RCC 7860 (cell line): ENCODE measurements around the gene NAALADL2.
"Not testable (repeated sequence)": the region's sequence is repeated elsewhere in the genome, so short reads cannot be mapped to it uniquely, and the experiment has no call there.

Source experiments
- DNase-seq: peaks from one replicate; pipeline ENCODE4 v3.0.0-alpha.2; 2015; ENCODE audit warnings: low spot score
- FAIRE-seq: peaks from 2 replicates; lab custom pipeline; 2012; peaks lifted over from hg19 to GRCh38; lab: Jason Lieb, UNC

NAALADL2 gene

DNA sequence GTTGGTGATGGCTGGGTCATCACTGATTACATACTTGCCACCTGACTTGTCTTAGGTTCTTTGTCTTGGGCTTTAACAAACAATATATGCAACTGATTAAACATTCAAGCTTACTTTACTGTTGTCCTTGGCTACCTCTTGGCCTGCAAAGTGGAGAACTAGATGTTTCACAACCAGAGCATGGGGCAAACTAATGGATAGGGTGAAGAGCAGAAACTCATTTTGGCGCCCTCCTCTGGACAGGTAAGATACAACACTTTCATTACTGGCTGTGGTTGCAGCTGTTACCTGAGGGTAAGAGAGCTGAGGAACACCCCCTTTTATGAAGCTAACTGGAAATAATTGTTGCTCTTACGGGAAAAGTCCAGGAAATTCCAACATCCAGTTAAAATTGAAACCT lies 262.1 kb downstream of the NAALADL2 start:
- no peak for DNase-seq
- FAIRE-seq, result no peak

DNA sequence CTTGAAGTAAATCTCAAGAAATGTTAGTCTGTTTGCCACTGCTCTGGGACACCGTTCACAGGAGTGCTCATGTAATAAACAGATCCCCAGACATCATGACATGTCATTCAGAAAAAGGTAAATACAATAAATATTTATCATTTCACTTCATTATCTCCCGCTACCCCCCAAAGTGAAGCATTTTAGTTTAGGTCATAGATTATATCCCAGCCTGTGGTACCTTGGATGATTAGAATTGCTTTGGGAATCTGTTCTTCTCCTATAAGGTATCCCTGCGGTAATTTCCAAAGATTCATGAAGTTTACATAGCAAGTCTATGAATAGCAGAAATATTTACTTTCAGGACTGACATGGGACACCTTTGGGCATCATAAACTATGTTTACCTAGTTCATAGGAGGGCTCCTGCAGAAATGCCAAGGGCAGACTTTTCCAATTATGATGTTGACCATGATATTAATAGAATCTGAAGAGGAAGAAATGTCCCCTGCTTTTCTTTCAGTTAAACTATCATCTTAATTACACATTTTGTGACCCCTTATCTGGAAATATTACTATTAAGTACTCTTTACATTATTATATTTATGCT lies 268.0 kb downstream of the NAALADL2 start:
- DNase-seq, result no peak
- no peak for FAIRE-seq

DNA sequence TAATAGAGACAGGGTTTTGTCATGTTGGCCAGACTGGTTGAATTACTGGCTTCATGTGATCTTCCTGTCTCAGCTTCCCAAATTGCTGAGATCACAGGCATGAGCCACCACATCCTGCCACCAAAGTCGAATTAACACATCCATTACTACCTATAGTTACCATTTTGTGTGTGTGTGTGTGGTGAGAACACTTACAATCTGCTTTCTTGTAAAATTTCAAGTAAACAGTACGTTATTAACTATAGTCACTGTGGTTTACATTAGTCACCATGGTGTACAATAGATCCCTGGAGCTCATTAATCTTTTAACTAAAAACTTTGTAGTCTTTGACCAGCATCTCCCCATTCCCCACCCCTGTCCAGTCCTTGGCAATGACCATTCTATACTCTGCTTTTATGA lies 270.0 kb downstream of the NAALADL2 start:
- FAIRE-seq, result no peak
- DNase-seq, result no peak

- no peak for FAIRE-seq
Observed at GRCh38 chr3:175129571-175129970, 270.4 kb downstream of the NAALADL2 start.

GRCh38 chr3:175131866-175132265 lies 272.7 kb downstream of the NAALADL2 start:
- DNase-seq, FAIRE-seq: not testable (repeated sequence)

More at GRCh38 chr3:175129571-175129970, 270.4 kb downstream of the NAALADL2 start:
- DNase-seq, result no peak

DNA sequence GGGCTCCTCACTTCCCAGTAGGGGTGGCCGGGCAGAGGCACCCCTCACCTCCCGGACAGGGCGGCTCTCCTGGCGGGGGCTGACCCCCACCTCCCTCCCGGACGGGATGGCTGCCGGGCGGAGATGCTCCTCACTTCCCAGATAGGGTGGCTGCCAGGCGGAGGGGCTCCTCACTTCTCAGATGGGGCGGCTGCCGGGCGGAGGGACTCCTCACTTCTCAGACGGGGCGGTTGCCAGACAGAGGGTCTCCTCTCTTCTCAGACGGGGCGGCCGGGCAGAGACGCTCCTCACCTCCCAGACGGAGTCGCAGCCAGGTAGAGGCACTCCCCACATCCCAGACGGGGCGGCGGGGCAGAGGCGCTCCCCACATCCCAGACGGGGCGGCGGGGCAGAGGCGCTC lies 273.6 kb downstream of the NAALADL2 start:
- not testable (repeated sequence) for DNase-seq, FAIRE-seq

DNA sequence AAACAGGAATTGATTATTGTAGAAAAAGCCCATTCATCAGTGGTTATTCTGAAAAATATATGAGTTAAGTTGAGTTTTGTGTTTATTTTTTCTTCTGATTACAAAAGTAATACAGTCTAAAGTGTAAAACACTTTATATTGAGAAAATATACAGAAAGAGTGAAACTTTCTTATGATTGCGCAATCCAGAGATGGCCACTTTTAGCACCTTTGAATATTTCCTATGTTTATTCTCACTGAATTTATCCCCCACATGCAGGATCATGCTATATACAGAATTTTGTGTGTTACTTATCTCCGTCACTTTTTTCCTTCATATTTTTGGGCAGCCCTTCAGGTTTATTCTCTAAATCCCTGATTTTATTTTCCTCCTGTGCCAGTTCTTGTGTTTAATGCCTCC lies 285.2 kb downstream of the NAALADL2 start:
- DNase-seq, result no peak
- no peak for FAIRE-seq

DNA sequence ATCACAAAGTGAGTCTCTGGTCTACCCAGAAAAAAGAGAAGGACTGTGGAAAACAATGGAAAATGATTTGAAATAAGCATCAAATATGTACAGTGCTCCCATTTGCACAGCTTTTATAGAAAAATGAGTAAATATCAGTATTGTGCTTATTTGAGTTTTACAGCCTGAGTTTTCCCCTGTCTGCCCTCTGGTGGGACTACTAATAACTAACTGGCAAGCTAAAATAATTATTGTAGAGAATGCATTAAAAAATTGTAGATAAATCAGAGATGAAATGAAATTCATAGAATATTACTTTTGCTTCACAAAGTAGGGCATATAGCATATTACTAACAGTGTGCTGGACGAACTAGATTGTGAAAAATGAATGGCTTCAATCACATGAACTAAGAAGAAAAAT lies 287.1 kb downstream of the NAALADL2 start:
- FAIRE-seq (no peak), DNase-seq (no peak)

- DNase-seq, result no peak
- FAIRE-seq, result no peak
Observed at GRCh38 chr3:175149675-175150074, 290.5 kb downstream of the NAALADL2 start.

- FAIRE-seq (no peak), DNase-seq (no peak)
Observed at GRCh38 chr3:175150812-175151401, 291.8 kb downstream of the NAALADL2 start.

DNA sequence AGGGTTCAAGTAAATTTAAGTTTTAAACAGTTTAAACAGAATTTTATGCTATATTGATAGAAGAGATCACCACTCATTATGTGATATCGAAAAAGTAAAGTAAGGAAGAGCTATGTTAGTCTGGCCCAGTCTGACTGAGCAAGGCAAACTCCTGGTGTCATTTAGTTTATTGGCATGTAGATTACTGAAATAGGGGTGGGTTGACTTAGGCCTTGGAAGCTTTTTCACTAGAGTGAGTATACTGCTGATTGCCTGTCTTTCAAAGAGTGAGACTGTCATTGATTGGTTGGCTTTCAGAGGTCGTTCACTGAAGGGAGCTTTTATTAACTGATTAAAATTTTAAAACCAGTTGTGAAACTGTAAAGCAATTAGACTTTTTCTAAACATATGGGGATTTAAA lies 294.5 kb downstream of the NAALADL2 start:
- DNase-seq (no peak), FAIRE-seq (no peak)

DNA sequence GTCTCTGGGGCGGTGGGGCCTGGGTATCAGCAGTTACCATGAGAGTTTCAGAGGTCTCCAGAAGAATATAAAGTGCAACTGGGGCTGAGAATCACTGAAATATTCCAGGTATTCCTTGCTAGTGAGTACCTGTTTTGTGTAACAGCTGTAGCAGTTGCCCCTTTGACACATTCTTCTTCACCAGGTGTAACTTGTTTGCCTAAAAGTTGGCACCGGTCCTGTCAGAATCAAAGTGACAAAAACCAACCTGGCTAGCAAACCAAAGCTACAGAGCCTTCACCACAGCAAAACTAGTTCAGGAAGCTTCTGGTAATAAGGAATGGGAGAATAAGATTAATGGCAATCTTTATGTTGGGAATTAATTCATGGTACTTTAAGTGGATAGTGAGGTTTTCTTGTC lies 296.0 kb downstream of the NAALADL2 start:
- DNase-seq, result no peak
- FAIRE-seq, result no peak

DNA sequence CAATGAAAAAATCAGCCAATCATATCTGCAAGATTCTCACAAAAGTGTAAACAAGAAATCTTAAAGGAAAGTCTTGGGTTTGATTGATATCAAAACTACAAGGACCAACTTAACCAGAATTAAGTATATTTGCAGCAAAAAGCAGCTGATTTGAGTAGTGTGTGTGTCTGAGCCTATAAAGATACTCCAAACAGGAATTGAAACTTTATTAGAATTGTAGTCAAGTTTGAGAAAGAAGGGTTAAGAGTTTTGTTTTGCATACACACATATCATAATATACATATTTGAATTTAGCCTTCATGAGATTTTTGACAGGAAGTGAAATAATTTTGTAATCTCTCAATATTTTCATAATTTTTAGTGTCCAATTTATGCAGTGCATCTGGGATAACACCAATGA lies 300.1 kb downstream of the NAALADL2 start:
- DNase-seq (no peak), FAIRE-seq (no peak)

- DNase-seq (no peak), FAIRE-seq (no peak)
Observed at GRCh38 chr3:175161291-175161690, 302.2 kb downstream of the NAALADL2 start.

GRCh38 chr3:175163686-175164085 lies 304.6 kb downstream of the NAALADL2 start:
- DNase-seq (no peak), FAIRE-seq (no peak)

- DNase-seq, FAIRE-seq: not testable (repeated sequence)
Observed at GRCh38 chr3:175173117-175173516, 314.0 kb downstream of the NAALADL2 start.

DNA sequence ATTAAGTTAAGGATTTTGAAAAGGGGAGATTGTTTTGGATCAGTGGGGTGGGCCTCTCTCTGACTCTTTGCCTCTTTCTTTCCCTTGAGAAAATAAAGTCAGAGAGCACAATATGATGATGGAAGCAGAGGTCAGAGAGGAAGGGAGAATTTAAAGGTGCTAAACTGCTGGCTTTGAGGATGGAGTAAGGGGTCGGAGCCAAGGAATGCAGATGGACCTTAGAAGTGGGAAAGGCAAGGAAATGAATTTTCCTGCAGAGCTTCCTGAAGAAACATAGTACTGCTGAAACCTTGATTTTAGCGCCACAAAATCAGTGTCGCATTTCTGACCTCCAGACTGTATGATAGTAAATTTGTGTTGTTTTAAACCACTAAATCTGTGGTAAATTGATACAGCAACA lies 317.4 kb downstream of the NAALADL2 start:
- FAIRE-seq, result no peak
- DNase-seq, result no peak

DNA sequence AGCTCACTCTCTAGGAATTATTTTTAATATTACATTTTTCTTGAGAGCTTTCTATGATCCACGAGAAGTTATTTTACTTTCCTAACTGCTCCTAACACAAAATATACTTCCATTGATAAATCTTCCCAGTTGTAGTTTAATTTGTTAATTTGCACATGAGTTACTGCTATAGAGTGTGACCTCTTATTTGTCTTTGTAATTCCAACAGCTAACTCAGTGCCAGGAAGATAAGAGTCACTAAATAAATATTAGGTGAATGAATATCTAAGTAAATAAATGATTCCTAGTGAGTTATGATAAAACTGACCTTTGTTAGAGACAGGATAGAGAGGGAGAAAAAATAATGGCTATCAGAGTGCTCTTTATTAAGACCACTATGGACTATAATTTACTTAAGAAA lies 319.9 kb downstream of the NAALADL2 start:
- no peak for DNase-seq
- no peak for FAIRE-seq

DNA sequence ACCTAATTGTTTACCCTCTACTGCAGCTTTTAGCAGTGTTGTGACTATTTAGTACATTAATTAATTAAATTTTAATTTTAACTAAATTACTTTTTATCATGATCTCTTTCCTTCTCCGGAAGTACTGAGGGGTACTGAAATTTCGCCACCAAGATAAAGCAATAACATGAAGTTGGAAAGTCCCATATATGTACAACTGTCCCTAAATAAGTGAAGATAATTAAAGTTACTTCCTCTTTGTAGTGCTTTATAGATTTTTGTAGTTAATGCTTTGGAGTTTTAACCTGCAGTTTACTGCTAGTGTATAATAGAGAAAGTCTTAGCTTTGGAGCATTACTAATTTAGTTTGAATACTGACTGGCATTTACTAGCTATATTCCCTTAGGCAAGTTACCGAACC lies 325.3 kb downstream of the NAALADL2 start:
- no peak for DNase-seq
- no peak for FAIRE-seq

DNA sequence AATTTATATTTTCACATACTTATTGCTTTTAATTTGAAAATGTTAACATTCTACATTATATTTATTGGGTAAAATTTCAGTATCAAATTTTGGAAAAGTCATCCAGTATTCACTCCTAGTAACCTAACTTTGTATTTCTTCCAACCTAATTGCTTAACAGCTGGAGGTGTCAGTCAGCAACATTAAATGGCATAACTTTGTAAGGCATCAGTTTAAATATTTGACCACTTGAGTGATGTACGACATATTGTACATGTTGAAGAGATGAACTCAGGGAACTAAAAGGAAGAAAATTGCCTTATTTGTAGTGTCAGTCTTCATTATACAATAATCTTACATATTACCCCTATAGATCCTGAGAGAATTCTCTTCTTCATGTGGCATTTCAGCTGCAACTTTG lies 326.8 kb downstream of the NAALADL2 start:
- no peak for FAIRE-seq

DNA sequence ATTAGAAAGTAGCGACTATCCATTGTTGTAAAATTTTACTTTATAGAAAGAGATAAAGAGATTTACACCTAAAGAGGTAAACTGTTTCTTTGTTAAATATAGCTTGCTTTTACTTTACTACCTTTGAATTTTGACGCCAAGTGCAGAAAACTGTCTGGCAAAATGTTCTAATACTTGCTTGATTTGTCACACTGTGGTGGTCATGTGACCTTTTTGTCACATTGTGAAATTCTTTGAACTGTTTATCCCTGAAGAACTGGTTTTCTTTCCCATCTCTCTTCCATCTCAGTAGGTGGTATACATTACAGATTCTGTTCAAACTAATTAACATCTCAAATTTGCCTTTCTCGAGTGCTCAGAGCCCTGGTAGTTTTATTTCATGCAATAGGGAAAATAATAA lies 327.4 kb downstream of the NAALADL2 start:
- DNase-seq, result no peak
- FAIRE-seq, result no peak

More for the DNA sequence above, 326.8 kb downstream of the NAALADL2 start:
- no peak for DNase-seq

DNA sequence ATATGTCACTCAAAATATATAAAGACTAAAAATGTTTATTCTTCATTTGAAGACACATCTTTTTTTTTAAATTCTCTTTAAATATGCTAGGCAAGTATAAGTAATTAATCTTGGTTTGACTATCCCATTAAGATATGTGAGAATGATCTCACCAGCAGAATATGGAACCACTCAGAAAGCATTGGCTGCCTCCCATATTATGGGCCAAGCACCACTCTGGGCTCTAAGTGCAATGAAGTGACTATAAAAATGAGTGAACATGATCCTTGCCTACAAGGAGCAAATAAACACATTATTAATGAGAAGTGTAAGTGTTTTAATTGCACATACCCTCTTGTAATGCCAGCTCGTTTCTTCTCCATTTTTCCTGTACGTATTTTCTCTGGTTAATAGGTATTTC lies 328.5 kb downstream of the NAALADL2 start:
- no peak for DNase-seq
- no peak for FAIRE-seq

DNA sequence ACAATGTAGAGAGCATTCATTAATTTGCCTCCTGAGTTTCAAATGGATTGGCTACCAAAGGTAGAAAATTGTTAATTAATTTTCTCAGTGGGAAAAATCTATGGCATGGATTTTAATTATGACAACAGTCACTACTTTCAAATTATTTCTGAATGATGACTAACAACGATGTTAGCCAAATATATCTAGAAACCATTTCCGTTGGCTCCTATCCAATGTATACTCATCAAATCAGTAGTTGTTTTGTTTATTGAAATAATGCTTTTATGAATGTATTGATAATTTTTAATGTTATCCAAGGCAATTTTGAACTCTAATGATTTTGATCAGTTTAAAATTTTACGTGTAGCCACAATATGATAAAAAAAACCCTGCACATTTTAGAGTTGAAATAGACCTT lies 333.4 kb downstream of the NAALADL2 start:
- no peak for DNase-seq
- FAIRE-seq, result no peak
